Measurements from ENCODE around the gene BRWD1.

The BRWD1 gene

DNA sequence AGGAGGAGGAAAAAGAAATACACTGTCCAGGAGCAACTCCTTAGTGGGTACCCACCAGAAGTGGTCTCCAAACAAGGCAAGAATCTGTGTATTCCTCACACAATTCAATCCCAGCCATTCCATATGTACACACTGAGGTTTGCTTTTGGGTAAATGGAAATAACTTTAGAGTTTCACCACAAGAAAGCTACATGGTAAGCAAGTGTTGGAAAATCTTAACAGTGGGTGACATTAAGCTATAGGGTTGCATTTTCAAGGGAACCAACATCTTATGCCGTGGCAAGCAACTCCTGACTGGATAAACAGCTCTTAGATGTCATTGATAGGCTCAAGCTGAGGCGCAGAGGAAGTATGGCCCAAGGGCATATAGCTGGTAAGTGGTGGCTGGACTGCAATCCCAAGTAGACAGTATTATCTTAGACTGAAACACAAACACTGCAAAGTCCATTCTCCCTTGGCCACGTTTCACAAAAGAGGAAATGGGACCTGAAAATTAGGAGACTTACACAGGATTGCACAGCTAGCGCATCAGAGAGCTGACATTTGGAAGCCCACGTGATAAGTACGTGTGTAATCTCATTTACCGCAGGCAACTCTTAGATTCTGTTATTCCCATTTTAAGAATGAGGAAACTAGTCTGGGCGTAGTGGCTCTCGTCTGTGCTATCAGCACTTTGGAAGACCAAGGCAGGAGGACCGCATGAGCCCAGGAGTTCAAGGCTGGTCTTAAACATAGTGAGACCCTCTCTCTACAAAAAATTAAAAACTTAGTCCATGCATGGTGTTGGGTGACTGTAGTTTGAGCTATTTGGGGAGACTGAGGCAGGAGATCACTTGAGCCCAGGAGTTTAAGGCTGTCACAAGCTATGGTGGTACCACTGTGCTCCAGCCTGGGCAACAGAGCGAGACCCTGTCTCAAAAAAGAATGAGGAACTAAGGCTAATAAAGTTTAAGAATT, 4.0 kb upstream of the BRWD1 start:
- Histone ChIP-seq H2AFZ (ENCODE audit: low read depth) (no peak overlapping the region), H3K4me3 (IDR thresholded peaks at IDR 0.05; ENCODE audit: insufficient read depth, low read depth, low read length) (no peak overlapping the region), H3K27ac (no peak overlapping the region), H4K20me1 (ENCODE audit: insufficient read depth) (no peaks in the 10 kb centered on the region), H3K9ac (no peak overlapping the region), H3K27me3 (ENCODE audit: insufficient read depth, low read depth) (no peaks in the 10 kb centered on the region), H3K4me2 (no peak overlapping the region), H3K79me2 (ENCODE audit: insufficient read depth, low read depth) (peaks cover 6% of the 10 kb centered on the region; the same call in 1 of the 2 replicates), H3K36me3 (ENCODE audit: insufficient read depth) (no peaks in the 10 kb centered on the region), H3K4me1 (ENCODE audit: low read depth, poor library complexity, severe bottlenecking) (peaks cover 27% of the 10 kb centered on the region)
- TF ChIP-seq, protein P1, sequence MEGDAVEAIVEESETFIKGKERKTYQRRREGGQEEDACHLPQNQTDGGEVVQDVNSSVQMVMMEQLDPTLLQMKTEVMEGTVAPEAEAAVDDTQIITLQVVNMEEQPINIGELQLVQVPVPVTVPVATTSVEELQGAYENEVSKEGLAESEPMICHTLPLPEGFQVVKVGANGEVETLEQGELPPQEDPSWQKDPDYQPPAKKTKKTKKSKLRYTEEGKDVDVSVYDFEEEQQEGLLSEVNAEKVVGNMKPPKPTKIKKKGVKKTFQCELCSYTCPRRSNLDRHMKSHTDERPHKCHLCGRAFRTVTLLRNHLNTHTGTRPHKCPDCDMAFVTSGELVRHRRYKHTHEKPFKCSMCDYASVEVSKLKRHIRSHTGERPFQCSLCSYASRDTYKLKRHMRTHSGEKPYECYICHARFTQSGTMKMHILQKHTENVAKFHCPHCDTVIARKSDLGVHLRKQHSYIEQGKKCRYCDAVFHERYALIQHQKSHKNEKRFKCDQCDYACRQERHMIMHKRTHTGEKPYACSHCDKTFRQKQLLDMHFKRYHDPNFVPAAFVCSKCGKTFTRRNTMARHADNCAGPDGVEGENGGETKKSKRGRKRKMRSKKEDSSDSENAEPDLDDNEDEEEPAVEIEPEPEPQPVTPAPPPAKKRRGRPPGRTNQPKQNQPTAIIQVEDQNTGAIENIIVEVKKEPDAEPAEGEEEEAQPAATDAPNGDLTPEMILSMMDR (conservative IDR thresholded peaks at IDR 0.05; ENCODE audit: low read depth, low read length), result no peak

DNA sequence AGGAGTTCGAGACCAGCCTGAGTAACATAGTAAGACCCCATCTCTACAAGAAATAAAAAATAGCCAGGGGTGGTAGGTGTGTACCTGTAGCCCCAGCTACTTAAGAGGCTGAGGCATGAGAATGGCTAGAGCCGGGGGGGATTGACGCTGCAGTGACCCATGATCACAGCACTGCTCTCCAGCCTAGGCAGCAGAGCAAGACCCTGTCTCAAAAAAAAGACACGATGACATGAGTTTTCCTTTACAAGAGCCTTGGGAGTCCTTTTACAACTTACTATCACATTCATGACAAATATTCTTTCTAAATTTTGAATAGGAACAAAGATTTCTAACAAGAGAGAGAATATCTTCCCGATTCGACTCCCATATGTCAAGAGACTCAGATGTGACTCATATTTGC, 3.3 kb upstream of the BRWD1 start:
- Histone ChIP-seq H3K36me3 (ENCODE audit: insufficient read depth) (no peaks in the 10 kb centered on the region), H4K20me1 (ENCODE audit: insufficient read depth) (peaks cover 4% of the 10 kb centered on the region; the same call in 1 of the 2 replicates), H3K4me1 (ENCODE audit: low read depth, poor library complexity, severe bottlenecking) (peaks cover 31% of the 10 kb centered on the region), H3K27ac (no peak overlapping the region), H3K9ac (no peak overlapping the region), H3K4me3 (IDR thresholded peaks at IDR 0.05; ENCODE audit: insufficient read depth, low read depth, low read length) (no peak overlapping the region), H3K79me2 (ENCODE audit: insufficient read depth, low read depth) (peaks cover 11% of the 10 kb centered on the region), H3K4me2 (no peak overlapping the region; the same call in 1 of the 2 replicates), H2AFZ (ENCODE audit: low read depth) (no peak overlapping the region), H3K27me3 (ENCODE audit: insufficient read depth, low read depth) (no peaks in the 10 kb centered on the region)
- TF ChIP-seq, protein P1 (conservative IDR thresholded peaks at IDR 0.05; ENCODE audit: low read depth, low read length), result no peak

DNA sequence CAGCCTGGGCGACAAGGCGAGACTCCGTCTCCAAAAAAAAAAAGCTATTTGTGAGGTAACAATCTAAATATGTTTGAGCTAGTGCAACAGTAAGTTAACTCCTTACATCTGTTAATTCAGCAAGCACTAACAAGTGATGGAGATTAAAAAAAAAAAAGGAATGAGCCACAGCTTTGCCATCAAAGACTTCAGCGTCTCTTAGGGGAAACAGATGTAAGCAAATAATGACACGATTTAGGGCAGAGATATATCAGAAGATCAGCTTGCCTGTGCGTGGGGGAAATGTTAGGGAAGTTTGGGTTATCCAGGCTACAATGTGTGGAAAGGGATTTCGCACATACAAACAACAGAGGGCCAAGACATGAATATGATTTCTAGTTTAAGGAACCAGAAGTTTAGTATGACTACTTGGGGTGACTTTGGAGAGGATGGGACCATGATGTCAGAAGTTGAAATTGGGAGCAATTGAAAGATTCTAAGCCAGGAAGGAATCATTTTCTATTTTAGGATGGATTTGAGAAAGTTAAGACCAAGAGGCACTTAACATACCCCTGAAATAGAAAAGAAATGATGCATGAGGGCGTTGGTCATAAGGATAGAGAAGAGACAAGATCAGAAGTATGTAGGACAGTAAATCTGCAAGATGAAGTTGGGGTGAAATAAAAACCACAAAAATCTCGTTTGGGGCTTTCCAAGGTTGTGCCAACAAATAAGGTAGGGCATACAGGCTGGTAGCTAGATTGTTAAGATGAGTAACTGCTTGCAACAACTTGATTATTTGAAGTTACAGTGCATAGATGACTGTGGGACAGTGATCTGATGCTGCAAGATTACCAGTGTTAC, 2.4 kb upstream of the BRWD1 start:
- Histone ChIP-seq H3K4me2 (peak overlapping the region; percentile 19; the same call in 1 of the 2 replicates), H3K27ac (peak overlapping the region; percentile 6; the same call in 1 of the 2 replicates), H2AFZ (ENCODE audit: low read depth) (no peak overlapping the region), H3K36me3 (ENCODE audit: insufficient read depth) (no peaks in the 10 kb centered on the region), H3K4me3 (IDR thresholded peaks at IDR 0.05; ENCODE audit: insufficient read depth, low read depth, low read length) (no peak overlapping the region), H3K79me2 (ENCODE audit: insufficient read depth, low read depth) (peaks cover 20% of the 10 kb centered on the region), H3K4me1 (ENCODE audit: low read depth, poor library complexity, severe bottlenecking) (peaks cover 37% of the 10 kb centered on the region), H3K27me3 (ENCODE audit: insufficient read depth, low read depth) (no peaks in the 10 kb centered on the region), H4K20me1 (ENCODE audit: insufficient read depth) (peaks cover 9% of the 10 kb centered on the region; the same call in 1 of the 2 replicates), H3K9ac (no peak overlapping the region)
- TF ChIP-seq, protein P1 (conservative IDR thresholded peaks at IDR 0.05; ENCODE audit: low read depth, low read length), result no peak

DNA sequence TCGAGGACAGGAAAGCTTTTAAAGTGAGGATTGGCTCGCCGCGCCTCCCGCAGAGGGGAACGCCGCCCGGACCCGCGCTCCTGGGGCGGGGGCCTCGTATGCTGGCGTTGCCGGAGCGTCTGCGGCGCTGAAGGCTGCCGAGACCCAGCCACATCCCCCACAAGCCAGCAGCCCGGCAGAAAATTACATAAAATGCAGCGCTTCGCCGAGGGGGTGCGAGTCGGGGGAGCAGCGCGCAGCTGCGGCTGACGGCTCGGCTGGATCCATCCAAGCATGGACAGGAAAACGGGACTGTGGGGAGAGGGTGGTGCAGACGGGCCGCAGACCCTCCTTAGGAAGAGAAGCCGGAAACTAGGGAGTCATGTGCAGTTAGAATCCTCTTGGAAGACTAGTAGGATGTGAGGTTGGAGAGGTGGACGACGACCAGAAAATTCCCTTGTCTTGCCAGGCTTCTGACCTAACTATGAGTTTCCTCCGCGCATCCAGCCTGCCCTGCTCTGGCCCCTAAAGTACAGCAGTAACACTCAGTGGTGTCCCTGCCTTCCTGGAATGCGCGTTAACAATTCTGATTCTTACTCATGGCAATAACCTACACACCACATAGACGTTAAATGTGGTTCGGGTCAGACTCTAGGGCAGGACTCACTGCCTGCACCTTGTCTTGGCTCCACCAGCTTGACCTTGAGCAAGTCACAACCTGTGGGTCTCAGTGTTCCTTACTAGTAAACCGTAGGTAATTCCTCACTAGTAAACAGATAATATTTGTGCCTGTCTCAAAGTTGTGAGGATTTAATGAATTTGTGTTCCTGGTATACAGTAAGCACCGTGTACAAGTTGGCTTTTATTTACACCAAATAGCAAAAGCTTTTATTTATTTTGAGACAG, 953 bp upstream of the BRWD1 start:
- Histone ChIP-seq H3K27ac (peak overlapping the region; percentile 93), H3K4me2 (peak overlapping the region; percentile 78), H4K20me1 (ENCODE audit: insufficient read depth) (peaks cover 13% of the 10 kb centered on the region; the same call in 1 of the 2 replicates), H3K36me3 (ENCODE audit: insufficient read depth) (no peaks in the 10 kb centered on the region), H3K27me3 (ENCODE audit: insufficient read depth, low read depth) (no peaks in the 10 kb centered on the region), H3K4me1 (ENCODE audit: low read depth, poor library complexity, severe bottlenecking) (peaks cover 42% of the 10 kb centered on the region), H3K79me2 (ENCODE audit: insufficient read depth, low read depth) (peaks cover 35% of the 10 kb centered on the region), H3K9ac (peak overlapping the region; percentile 97), H3K4me3 (IDR thresholded peaks at IDR 0.05; ENCODE audit: insufficient read depth, low read depth, low read length) (no peak overlapping the region), H2AFZ (ENCODE audit: low read depth) (peak overlapping the region; percentile 89)
- TF ChIP-seq, protein P1 (conservative IDR thresholded peaks at IDR 0.05; ENCODE audit: low read depth, low read length), result no peak

Data from KMS-11 (cell line).